NB4 (cell line): Measurements from ENCODE around the gene MMEL1.

Source experiments
- POLR2A ChIP-seq: IDR thresholded peaks from 2 replicates; pipeline ENCODE4 v1.6.1; 2011; ENCODE audit warnings: mild to moderate bottlenecking; ENCODE audit not compliant: insufficient read length; ENCODE audit errors: extremely low read depth
- TF ChIP-seq, protein P1 (sequence below): IDR thresholded peaks from one replicate; pipeline ENCODE4 v1.5.1; 2012; ENCODE audit warnings: low read depth, low read length

DNA sequence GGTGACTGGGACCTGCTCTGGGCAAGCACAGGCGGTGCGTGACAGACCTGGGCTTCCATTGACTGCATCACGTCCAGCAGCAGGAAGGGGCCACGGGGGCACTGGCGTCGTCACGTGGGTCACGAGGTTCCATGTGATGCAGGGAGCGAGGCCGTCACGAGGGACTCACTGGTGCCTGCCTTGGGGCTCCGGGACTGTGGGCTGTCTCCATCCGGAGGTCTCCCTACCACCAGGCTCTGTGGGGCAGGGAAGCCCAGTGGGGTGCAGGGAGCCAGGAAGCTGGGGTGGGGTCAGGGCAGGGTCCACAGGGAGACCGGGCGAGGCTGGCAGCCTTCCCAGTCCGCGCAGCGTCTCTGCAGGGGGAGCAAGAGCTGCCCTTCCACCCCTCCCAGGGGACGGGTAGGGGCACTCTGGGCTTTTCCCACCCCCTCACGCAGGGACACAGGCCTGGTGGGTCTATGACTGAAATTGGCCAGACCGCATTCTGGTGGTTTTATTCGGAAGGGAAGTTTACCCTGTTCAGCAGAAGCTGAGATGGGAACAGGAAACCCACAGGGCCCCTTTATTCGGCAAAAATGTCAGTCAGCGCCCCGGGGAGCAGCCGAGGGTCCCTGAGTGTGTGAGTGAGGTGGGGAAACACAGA is 77.1 kb downstream of the MMEL1 start:
- TF ChIP-seq POLR2A, result peak; percentile 16
- TF ChIP-seq, protein P1, sequence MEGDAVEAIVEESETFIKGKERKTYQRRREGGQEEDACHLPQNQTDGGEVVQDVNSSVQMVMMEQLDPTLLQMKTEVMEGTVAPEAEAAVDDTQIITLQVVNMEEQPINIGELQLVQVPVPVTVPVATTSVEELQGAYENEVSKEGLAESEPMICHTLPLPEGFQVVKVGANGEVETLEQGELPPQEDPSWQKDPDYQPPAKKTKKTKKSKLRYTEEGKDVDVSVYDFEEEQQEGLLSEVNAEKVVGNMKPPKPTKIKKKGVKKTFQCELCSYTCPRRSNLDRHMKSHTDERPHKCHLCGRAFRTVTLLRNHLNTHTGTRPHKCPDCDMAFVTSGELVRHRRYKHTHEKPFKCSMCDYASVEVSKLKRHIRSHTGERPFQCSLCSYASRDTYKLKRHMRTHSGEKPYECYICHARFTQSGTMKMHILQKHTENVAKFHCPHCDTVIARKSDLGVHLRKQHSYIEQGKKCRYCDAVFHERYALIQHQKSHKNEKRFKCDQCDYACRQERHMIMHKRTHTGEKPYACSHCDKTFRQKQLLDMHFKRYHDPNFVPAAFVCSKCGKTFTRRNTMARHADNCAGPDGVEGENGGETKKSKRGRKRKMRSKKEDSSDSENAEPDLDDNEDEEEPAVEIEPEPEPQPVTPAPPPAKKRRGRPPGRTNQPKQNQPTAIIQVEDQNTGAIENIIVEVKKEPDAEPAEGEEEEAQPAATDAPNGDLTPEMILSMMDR, result no peak
